Neural cell (in vitro differentiated cells): ENCODE data around the gene TRIM2. TPM values are rescaled to one million over a fixed set of nuclear protein-coding genes. Genes with fewer than 3 reads are reported as not detected.

Experiments
- H2AFZ ChIP-seq: fragments of 200-600, 300-800 bp; sonication (generic), shearing (Covaris generic); 2 replicates; pipeline ENCODE4 v1.6.0; 2014; ENCODE audit warnings: low read depth, mild to moderate bottlenecking, antibody characterized with exemption, low read length, moderate library complexity
- H3F3A ChIP-seq: fragments of 200-600 bp; shearing (Covaris generic); 2 replicates; pipeline ENCODE4 v1.6.1; 2016; ENCODE audit warnings: mild to moderate bottlenecking, moderate library complexity, mixed read lengths, antibody characterized with exemption, low read length; ENCODE audit not compliant: insufficient read depth, poor library complexity, severe bottlenecking
- H3K27ac ChIP-seq: fragments of 200-600, 300-800 bp; sonication (generic), shearing (Covaris generic); 2 replicates; pipeline ENCODE4 v1.5.1; 2014; ENCODE audit warnings: mild to moderate bottlenecking, low read length, moderate library complexity
- H3K27me3 ChIP-seq: fragments of 300-800, 200-600 bp; sonication (generic), shearing (Covaris generic); 2 replicates; pipeline ENCODE4 v1.6.0; 2014; ENCODE audit warnings: mild to moderate bottlenecking, low read depth, low read length, moderate library complexity; ENCODE audit not compliant: insufficient read depth
- H3K36me3 ChIP-seq: fragments of 300-800, 200-600 bp; sonication (generic), shearing (Covaris generic); 2 replicates; pipeline ENCODE4 v1.5.1; 2014; ENCODE audit warnings: mild to moderate bottlenecking, antibody characterized with exemption, low read length, moderate library complexity; ENCODE audit not compliant: insufficient read depth
- H3K4me2 ChIP-seq: fragments of 300-800, 200-600 bp; sonication (generic), shearing (Covaris generic); 2 replicates; pipeline ENCODE4 v1.6.0; 2014; ENCODE audit warnings: mild to moderate bottlenecking, low read length
- H3K4me3 ChIP-seq: fragments of 300-800, 200-600 bp; sonication (generic), shearing (Covaris generic); 2 replicates; pipeline ENCODE4 v1.5.1; 2014; ENCODE audit warnings: mild to moderate bottlenecking, low read length, moderate library complexity
- H3K79me2 ChIP-seq: fragments of 200-600 bp; shearing (Covaris generic); replicated peaks from 2 replicates; pipeline ENCODE4 v1.6.0; 2014; ENCODE audit warnings: mild to moderate bottlenecking, low read length, moderate library complexity; ENCODE audit not compliant: insufficient read depth
- H3K9ac ChIP-seq: fragments of 300-800, 200-600 bp; sonication (generic), shearing (Covaris generic); 2 replicates; pipeline ENCODE4 v1.6.1; 2016; ENCODE audit warnings: mild to moderate bottlenecking, low read length, mixed read lengths
- H3K9me2 ChIP-seq: fragments of 200-600 bp; shearing (Covaris generic); 2 replicates; pipeline ENCODE4 v1.6.1; 2016; ENCODE audit warnings: mild to moderate bottlenecking, low read length, mixed read lengths; ENCODE audit not compliant: insufficient read depth
- H3K9me3 ChIP-seq: fragments of 200-600, 300-800 bp; sonication (generic), shearing (Covaris generic); 2 replicates; pipeline ENCODE4 v1.6.1; 2016; ENCODE audit warnings: mild to moderate bottlenecking, mixed run types, low read length, moderate library complexity, mixed read lengths
- H4K20me1 ChIP-seq: fragments of 200-600 bp; shearing (Covaris generic); 2 replicates; pipeline ENCODE4 v1.6.1; 2016; ENCODE audit warnings: mild to moderate bottlenecking, mixed run types; ENCODE audit not compliant: insufficient read depth
- EP300 ChIP-seq: fragments of 450-650 bp; conservative IDR thresholded peaks from 2 replicates; pipeline ENCODE4 v1.6.1; 2014; ENCODE audit warnings: antibody characterized with exemption, mild to moderate bottlenecking, moderate library complexity; ENCODE audit not compliant: poor library complexity, severe bottlenecking
- EZH2 ChIP-seq: fragments of 200-600, 300-800 bp; shearing (Covaris generic), sonication (generic); IDR thresholded peaks from 2 replicates; pipeline ENCODE4 v1.6.1; 2014; ENCODE audit warnings: antibody characterized with exemption, low read length, borderline replicate concordance, mild to moderate bottlenecking; ENCODE audit not compliant: insufficient read depth, poor library complexity, severe bottlenecking
- MXI1 ChIP-seq: fragments of 450-650 bp; conservative IDR thresholded peaks from 2 replicates; pipeline ENCODE4 v1.6.1; 2014; ENCODE audit warnings: antibody characterized with exemption, mild to moderate bottlenecking; ENCODE audit not compliant: poor library complexity, severe bottlenecking
- POLR2AphosphoS5 ChIP-seq: IDR thresholded peaks from 2 replicates; pipeline ENCODE4 v1.6.1; 2012
- RAD21 ChIP-seq: fragments of 450-650 bp; conservative IDR thresholded peaks from 2 replicates; pipeline ENCODE4 v1.6.1; 2014; ENCODE audit warnings: antibody characterized with exemption, mild to moderate bottlenecking, moderate library complexity
- SMC3 ChIP-seq: fragments of 450-650 bp; conservative IDR thresholded peaks from 2 replicates; pipeline ENCODE4 v1.6.1; 2014; ENCODE audit warnings: antibody characterized with exemption, mild to moderate bottlenecking, moderate library complexity; ENCODE audit not compliant: poor library complexity
- TAF1 ChIP-seq: IDR thresholded peaks from 2 replicates; pipeline ENCODE4 v1.6.1; 2012; ENCODE audit warnings: low read depth
- polyA plus RNA-seq: library from polyadenylated mRNA; depleted of rRNA; stranded (reverse); fragments of >200 nt; gene quantifications from 2 replicates; pipeline ENCODE4 v1.2.3, GENCODE V29; 2014
- TF ChIP-seq, protein P1 (sequence below): fragments of 450-650 bp; IDR thresholded peaks from 2 replicates; pipeline ENCODE4 v1.5.1; 2014; ENCODE audit warnings: antibody characterized with exemption, mild to moderate bottlenecking, moderate library complexity; ENCODE audit not compliant: poor library complexity, severe bottlenecking
- TF ChIP-seq, protein P2 (sequence below): IDR thresholded peaks from 2 replicates; pipeline ENCODE4 v1.6.1; 2012; ENCODE audit warnings: borderline replicate concordance

Gene TRIM2
- polyA plus RNA-seq, 1 donor from 2014 or later = 261 TPM

DNA sequence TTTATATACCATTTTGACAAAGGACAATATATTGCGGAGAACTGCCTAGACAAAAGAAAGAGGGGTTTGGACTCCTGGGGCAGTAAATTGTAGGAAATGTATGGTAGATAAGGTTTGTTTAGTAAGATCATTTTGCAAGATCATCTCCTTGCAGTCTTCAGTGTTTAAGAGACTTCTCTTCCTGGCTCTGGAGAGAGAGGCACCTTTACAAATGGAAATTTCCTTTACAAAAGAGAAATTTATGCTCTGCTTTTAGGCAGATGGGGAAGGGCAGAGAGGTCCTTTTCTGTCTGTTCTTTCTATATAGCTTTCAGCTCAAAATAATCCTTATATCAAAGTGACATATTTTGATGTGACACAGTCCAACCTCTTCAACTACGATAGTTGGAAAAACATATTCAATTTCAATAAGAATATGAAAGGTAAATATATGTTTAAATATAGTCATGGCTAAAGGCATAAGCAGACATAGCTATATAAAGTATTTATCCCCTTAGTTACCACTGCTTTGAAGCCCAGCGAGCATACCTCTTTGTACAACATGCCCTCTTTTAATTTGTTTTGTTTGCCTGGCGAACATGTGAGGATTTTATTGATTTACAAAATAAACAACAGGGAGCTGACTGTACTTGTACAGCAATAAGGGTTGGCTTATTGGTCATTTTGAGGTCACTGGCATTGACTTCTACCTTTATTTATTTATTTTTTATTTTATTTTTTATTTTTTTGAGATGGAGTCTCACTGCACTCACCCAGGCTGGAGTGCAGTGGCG is 65.2 kb downstream of the TRIM2 start:
- Histone ChIP-seq H3K27me3 (no peaks in the 10 kb centered on the region), H3K36me3 (no peaks in the 10 kb centered on the region), H3K9me2 (no peaks in the 10 kb centered on the region), H3F3A (no peaks in the 10 kb centered on the region), H3K9me3 (no peaks in the 10 kb centered on the region), H3K4me3 (no peak overlapping the region), H2AFZ (no peak overlapping the region), H4K20me1 (peaks cover 8% of the 10 kb centered on the region), H3K9ac (no peak overlapping the region), H3K4me2 (no peak overlapping the region), H3K79me2 (peaks cover 93% of the 10 kb centered on the region), H3K27ac (no peak overlapping the region)
- no peak for TF ChIP-seq TAF1
- TF ChIP-seq EP300 = no peak
- TF ChIP-seq RAD21 = no peak
- TF ChIP-seq, protein P1, sequence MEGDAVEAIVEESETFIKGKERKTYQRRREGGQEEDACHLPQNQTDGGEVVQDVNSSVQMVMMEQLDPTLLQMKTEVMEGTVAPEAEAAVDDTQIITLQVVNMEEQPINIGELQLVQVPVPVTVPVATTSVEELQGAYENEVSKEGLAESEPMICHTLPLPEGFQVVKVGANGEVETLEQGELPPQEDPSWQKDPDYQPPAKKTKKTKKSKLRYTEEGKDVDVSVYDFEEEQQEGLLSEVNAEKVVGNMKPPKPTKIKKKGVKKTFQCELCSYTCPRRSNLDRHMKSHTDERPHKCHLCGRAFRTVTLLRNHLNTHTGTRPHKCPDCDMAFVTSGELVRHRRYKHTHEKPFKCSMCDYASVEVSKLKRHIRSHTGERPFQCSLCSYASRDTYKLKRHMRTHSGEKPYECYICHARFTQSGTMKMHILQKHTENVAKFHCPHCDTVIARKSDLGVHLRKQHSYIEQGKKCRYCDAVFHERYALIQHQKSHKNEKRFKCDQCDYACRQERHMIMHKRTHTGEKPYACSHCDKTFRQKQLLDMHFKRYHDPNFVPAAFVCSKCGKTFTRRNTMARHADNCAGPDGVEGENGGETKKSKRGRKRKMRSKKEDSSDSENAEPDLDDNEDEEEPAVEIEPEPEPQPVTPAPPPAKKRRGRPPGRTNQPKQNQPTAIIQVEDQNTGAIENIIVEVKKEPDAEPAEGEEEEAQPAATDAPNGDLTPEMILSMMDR = no peak
- no peak for TF ChIP-seq MXI1
- TF ChIP-seq, protein P2, sequence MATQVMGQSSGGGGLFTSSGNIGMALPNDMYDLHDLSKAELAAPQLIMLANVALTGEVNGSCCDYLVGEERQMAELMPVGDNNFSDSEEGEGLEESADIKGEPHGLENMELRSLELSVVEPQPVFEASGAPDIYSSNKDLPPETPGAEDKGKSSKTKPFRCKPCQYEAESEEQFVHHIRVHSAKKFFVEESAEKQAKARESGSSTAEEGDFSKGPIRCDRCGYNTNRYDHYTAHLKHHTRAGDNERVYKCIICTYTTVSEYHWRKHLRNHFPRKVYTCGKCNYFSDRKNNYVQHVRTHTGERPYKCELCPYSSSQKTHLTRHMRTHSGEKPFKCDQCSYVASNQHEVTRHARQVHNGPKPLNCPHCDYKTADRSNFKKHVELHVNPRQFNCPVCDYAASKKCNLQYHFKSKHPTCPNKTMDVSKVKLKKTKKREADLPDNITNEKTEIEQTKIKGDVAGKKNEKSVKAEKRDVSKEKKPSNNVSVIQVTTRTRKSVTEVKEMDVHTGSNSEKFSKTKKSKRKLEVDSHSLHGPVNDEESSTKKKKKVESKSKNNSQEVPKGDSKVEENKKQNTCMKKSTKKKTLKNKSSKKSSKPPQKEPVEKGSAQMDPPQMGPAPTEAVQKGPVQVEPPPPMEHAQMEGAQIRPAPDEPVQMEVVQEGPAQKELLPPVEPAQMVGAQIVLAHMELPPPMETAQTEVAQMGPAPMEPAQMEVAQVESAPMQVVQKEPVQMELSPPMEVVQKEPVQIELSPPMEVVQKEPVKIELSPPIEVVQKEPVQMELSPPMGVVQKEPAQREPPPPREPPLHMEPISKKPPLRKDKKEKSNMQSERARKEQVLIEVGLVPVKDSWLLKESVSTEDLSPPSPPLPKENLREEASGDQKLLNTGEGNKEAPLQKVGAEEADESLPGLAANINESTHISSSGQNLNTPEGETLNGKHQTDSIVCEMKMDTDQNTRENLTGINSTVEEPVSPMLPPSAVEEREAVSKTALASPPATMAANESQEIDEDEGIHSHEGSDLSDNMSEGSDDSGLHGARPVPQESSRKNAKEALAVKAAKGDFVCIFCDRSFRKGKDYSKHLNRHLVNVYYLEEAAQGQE = no peak
- no peak for TF ChIP-seq POLR2AphosphoS5
- no peak for TF ChIP-seq EZH2
- no peak for TF ChIP-seq SMC3

DNA sequence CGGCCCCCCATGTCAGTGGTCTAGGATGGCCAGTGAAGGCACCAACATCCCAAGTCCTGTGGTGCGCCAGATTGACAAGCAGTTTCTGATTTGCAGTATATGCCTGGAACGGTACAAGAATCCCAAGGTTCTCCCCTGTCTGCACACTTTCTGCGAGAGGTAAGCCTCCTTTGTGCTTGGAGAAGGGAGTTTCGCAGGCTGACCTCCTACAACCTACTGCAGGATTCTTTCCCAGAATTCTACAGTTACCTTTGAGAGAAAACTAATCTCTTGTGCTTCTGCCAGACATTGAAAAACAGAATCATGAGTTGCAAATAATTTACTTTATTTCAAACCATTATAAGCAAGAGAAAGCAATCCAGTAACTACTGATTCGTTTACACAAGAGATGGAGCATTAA is 66.1 kb downstream of the TRIM2 start:
- H3K9ac ChIP-seq = no peak overlapping the region
- peaks cover 93% of the 10 kb centered on the region for H3K79me2 ChIP-seq
- no peak overlapping the region for H3K4me3 ChIP-seq
- H3K36me3 ChIP-seq = no peaks in the 10 kb centered on the region
- no peaks in the 10 kb centered on the region for H3K9me2 ChIP-seq
- no peaks in the 10 kb centered on the region for H3F3A ChIP-seq
- no peak overlapping the region for H3K27ac ChIP-seq
- no peaks in the 10 kb centered on the region for H3K27me3 ChIP-seq
- peaks cover 11% of the 10 kb centered on the region for H4K20me1 ChIP-seq
- TF ChIP-seq TAF1 = no peak
- no peak for TF ChIP-seq MXI1
- TF ChIP-seq, protein P2 = no peak
- no peak for TF ChIP-seq EZH2
- TF ChIP-seq POLR2AphosphoS5 = no peak
- no peak for TF ChIP-seq EP300
- TF ChIP-seq RAD21 = no peak
- TF ChIP-seq, protein P1 = no peak
- no peak for TF ChIP-seq SMC3
- no peak overlapping the region for H2AFZ ChIP-seq
- H3K4me2 ChIP-seq = no peak overlapping the region
- H3K9me3 ChIP-seq = no peaks in the 10 kb centered on the region
